Measurements from ENCODE around the gene PDP2.

- TF ChIP-seq EZH2 (IDR thresholded peaks at IDR 0.05; ENCODE audit: borderline replicate concordance, low read length) (no peak), CTCF (IDR thresholded peaks at IDR 0.05; ENCODE audit: low read length) (no peak)
These were observed 701 bp downstream of the PDP2 start for GRCh38 chr16:66881014-66881417.

Data from OCI-LY1 (cell line).